Measurements from ENCODE around the gene GPATCH8.

Gene GPATCH8

GRCh38 chr17:44451016-44451627 lies 52.1 kb downstream of the GPATCH8 start:
- no peak for DNase-seq (ENCODE audit: low spot score)

- DNase-seq (ENCODE audit: low spot score): peak; percentile 10
Observed at GRCh38 chr17:44448412-44448811, 54.8 kb downstream of the GPATCH8 start.

DNA sequence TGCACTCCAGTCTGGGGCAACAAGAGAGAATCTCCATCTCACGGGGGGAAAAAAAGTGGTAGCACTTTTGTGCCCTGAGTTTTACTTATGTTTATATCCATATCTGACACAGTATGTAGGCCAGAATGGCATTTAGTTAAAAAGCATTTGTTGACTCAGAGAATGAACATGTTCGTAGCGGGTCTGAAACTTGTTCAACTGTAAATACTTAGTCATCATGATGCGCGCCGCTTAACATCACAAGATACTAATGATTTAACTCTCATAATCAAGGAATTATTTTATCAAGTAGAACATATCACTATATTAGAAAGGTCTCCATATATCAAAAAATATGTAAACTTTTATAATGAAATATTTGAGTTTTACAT lies 58.5 kb downstream of the GPATCH8 start:
- DNase-seq (ENCODE audit: low spot score): no peak

DNA sequence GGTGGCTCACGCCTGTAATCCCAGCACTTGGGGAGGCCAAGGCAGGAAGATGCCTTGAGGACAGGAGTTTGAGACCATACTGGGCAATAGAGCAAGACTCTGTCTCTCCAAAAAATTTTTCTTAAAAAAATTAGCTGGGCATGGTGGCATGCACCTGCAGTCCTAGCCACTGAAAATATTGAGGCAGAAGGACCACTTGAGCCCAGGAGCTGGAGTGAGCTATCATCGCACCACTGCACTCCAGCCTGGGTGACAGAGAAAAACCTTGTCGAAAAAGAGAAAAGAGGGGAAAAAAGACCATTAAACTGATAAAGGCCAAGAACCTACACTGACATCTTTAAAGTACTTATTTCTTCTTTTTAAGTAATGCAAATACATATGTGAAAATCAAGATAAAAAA lies 60.4 kb downstream of the GPATCH8 start:
- no peak for DNase-seq (ENCODE audit: low spot score)

GRCh38 chr17:44439168-44439567 lies 64.0 kb downstream of the GPATCH8 start:
- no peak for DNase-seq (ENCODE audit: low spot score)

- no peak for DNase-seq (ENCODE audit: low spot score)
Observed at GRCh38 chr17:44438636-44439035, 64.6 kb downstream of the GPATCH8 start.

- DNase-seq (ENCODE audit: low spot score): no peak
Observed at GRCh38 chr17:44436336-44436735, 66.9 kb downstream of the GPATCH8 start.

- DNase-seq (ENCODE audit: low spot score): no peak
Observed at GRCh38 chr17:44432254-44433157, 70.7 kb downstream of the GPATCH8 start.

DNA sequence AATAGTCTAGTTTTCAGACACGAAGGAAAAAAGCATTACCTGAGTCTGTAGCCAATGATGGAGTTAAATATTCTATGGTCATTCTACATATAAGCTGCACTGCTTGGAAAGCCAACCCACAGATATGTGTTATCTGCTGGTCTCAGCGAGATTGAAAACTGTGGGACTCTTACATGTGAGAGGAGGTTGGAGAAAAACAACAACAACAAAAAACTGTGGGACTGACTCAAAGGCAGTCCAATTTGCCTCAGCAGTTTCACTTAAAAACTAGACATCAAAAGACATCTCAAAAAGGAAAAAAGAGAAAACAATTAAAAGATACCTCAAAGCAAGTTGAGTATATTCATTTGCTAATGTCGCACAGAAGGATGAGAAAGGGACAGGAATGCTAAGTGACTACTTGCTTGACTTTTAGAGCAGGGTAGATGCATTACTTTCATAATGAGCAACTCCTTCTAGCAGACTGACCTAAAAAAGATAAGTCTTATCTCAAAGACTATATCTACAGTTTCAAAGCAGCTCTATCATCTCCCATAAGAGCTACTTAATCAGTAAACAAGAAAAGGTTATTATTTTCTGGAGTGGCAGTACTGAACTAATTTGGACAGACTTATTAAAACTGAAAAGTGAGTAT lies 78.3 kb downstream of the GPATCH8 start:
- no peak for DNase-seq (ENCODE audit: low spot score)

DNA sequence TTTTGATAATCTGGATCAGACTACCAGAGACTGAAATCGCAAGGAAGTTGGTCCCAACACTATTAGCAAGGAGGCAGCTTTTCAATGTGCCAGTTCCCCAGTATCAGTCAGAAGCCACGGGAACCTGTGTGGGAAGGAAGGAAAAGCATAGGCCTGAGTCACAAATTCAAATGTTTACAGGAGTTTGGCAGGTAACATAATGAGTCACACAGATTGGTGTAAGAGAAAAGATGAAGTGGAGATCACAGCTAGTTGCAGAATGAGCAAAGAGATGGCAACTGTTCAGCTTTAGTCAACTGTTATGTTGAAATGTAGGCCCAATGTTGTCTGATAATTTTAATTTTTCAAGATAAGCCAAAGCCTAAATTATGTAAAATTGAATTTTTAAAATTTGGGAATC lies 85.7 kb downstream of the GPATCH8 start:
- no peak for DNase-seq (ENCODE audit: low spot score)

GRCh38 chr17:44416558-44417289 lies 86.5 kb downstream of the GPATCH8 start:
- DNase-seq (ENCODE audit: low spot score): no peak

GRCh38 chr17:44414394-44415155 lies 88.6 kb downstream of the GPATCH8 start:
- DNase-seq (ENCODE audit: low spot score): no peak

DNA sequence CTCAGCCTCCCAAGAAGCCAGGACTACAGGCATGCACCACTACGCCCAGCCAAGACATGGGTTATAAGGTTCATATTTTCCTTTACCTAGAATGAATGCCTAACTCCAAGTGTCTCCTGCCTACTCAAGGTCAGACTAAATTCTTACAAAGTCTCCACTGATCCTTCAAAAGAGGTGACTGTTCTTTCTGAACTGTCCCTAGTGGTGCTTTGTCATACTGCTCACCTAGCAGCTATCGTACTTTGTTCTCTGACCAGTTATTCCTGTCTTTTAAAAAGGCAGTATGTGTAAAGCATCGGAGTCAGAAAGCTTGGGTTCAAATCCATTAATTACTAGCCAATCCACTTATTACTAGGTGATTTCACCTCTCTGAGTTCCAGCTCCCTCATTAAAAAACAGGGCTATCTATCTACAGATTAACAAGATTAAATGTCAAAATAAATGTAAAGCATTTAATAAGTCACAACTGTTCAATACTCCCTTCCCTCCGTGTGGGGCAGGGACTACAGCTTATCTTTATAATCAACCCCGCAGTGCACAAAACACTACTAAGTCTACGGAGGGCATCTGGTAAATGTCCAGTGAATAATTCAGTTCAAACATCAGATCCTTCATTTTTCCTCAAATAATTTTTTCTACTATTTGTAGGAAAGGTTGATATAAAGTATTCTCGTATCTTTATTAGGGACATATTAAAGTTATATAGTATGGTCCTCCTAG lies 93.7 kb downstream of the GPATCH8 start:
- no peak for DNase-seq (ENCODE audit: low spot score)

DNA sequence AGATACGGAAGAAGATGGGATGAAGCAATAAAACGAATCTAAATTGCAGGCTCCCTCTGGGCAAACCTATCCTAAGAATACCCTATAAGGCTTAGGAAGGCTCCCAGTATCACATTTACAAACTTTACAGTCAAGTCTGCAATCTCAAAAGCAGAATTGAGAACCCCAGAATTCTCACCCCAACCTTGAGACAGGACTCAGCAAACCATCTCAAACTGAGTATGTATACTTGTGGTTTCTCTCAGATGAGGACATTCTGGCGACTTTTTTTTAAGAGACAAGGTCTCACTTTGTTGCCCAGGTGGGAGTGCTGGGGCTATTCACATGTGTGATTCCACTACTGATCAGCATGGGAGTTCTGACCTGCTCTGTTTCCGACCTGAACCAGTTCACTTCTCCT lies 94.4 kb downstream of the GPATCH8 start:
- DNase-seq (ENCODE audit: low spot score): no peak

GRCh38 chr17:44402564-44403172 lies 100.5 kb downstream of the GPATCH8 start:
- no peak for DNase-seq (ENCODE audit: low spot score)

DNA sequence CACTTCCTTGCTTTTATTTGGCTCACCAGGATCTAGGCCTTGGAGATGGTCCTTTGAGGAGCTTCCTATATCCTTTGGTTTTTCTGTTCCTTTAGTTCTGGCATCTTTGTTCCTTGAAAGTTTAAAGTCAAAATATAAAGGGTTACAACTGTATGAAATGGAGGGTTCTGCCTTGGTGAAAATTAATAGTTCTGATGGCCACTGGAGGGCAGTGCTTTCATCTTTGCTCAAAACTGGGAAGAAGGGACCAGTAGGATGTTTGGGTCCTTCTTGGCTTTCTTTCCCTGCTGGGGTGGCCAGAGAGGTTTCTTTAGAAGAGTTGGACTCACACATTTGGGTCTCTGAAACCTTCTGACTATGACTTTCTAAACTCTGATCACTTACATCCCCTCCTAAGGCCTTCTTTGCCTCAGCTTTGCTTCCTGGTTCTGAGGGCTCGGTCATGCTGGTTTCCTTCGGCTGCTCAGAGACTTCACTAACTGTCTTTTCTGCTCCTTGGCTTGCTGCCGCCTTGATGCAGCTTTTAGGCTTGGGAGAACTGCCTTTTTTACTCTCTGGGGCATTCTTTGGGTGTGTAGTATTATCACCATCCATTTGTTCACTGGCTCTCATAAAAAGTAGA lies 102.9 kb downstream of the GPATCH8 start:
- peak; percentile 43 for DNase-seq (ENCODE audit: low spot score)

GRCh38 chr17:44398692-44399691 lies 104.2 kb downstream of the GPATCH8 start:
- DNase-seq (ENCODE audit: low spot score): no peak

- no peak for DNase-seq (ENCODE audit: low spot score)
Observed at GRCh38 chr17:44397479-44398440, 105.4 kb downstream of the GPATCH8 start.
